BLaER1 treated with 17β-estradiol and CSF1 and Interleukin-3, amounts not matched to agents 10 nM and 100 nM (cell line): ENCODE measurements around the gene PDIA6.
A peak's percentile ranks its signal among the peaks of the same experiment; 100 is the strongest.
"Not testable (repeated sequence)": the region's sequence is repeated elsewhere in the genome, so short reads cannot be mapped to it uniquely, and the experiment has no call there.

ENCODE experiments used
- H3K27ac ChIP-seq, 11 experiments: shearing (Covaris generic); formaldehyde crosslinking; 2 replicates each; pipeline ENCODE4 v1.8.1; 2022
- H3K27me3 ChIP-seq, 11 experiments: shearing (Covaris generic); formaldehyde crosslinking; 2 replicates each; pipeline ENCODE4 v1.8.1; 2022
- H3K36me3 ChIP-seq, 11 experiments: shearing (Covaris generic); formaldehyde crosslinking; 2 replicates each; pipeline ENCODE4 v1.8.1; 2022
- H3K4me1 ChIP-seq, 10 experiments: shearing (Covaris generic); formaldehyde crosslinking; 2 replicates each; pipeline ENCODE4 v1.8.1; 2022
- H3K4me2 ChIP-seq, 11 experiments: shearing (Covaris generic); formaldehyde crosslinking; 2 replicates each; pipeline ENCODE4 v1.8.1; 2022
- H3K4me3 ChIP-seq, 10 experiments: shearing (Covaris generic); formaldehyde crosslinking; 2 replicates each; pipeline ENCODE4 v1.8.1; 2022
- H3K9ac ChIP-seq, 11 experiments: shearing (Covaris generic); formaldehyde crosslinking; 2 replicates each; pipeline ENCODE4 v1.8.1; 2022
- H3K9me3 ChIP-seq, 11 experiments: shearing (Covaris generic); formaldehyde crosslinking; replicated peaks in 1 of 11; 2 replicates each; pipeline ENCODE4 v1.8.1; 2022
- H4K20me1 ChIP-seq, 11 experiments: shearing (Covaris generic); formaldehyde crosslinking; 2 replicates each; pipeline ENCODE4 v1.8.1; 2022
- Cebpa-rat ChIP-seq, 11 experiments: shearing (Covaris generic); IDR thresholded peaks; 2 replicates each; pipeline ENCODE4 v1.8.1; 2022

PDIA6 gene

GRCh38 chr2:10810202-10811161 lies 2.1 kb downstream of the PDIA6 start:
- Histone ChIP-seq H3K4me2 (peak overlapping the region; percentile 88 to 98 (median 94)), H3K27me3 (no peaks in the 10 kb centered on the region), H3K36me3 (peaks cover 20 to 59% (median 42%) of the 10 kb centered on the region in 11 experiments; a peak in 21 of 22 replicates), H3K9ac (peak overlapping the region; percentile 97 to 100 (median 99)), H3K4me1 (peaks cover 57 to 76% (median 68%) of the 10 kb centered on the region in 10 experiments), H3K4me3 (peak overlapping the region; percentile 75 to 99 (median 97)), H3K9me3 (peaks cover 0 to 16% (median 9%) of the 10 kb centered on the region in 11 experiments; a peak in 16 of 22 replicates), H3K27ac (peak overlapping the region; percentile 11 to 99 (median 98); a peak in 20 of 22 replicates), H4K20me1 (peaks cover 59 to 62% (median 60%) of the 10 kb centered on the region in 11 experiments)
- TF ChIP-seq Cebpa-rat (IDR thresholded peaks at IDR 0.05): no peak

GRCh38 chr2:10806543-10806942 lies 6.0 kb downstream of the PDIA6 start:
- Histone ChIP-seq H3K9ac (no peak overlapping the region), H3K9me3 (peaks cover 0 to 16% (median 9%) of the 10 kb centered on the region in 11 experiments; a peak in 16 of 22 replicates), H3K27me3 (no peaks in the 10 kb centered on the region), H3K36me3 (peaks cover 34 to 82% (median 63%) of the 10 kb centered on the region in 11 experiments), H3K4me2 (peak overlapping the region in 5 of 11 experiments; percentile 88 to 98 (median 92); a peak in 11 of 22 replicates), H3K27ac (no peak overlapping the region), H4K20me1 (peaks cover 82 to 83% (median 83%) of the 10 kb centered on the region in 11 experiments), H3K4me3 (peak overlapping the region in 2 of 10 experiments; percentile 27 to 75; a peak in 2 of 20 replicates), H3K4me1 (peaks cover 42 to 72% (median 51%) of the 10 kb centered on the region in 10 experiments)
- no peak for TF ChIP-seq Cebpa-rat (IDR thresholded peaks at IDR 0.05)

- peaks cover 39 to 82% (median 69%) of the 10 kb centered on the region in 11 experiments for H3K36me3 ChIP-seq
- H3K27me3 ChIP-seq: not testable (repeated sequence)
Observed at GRCh38 chr2:10805990-10806389, 6.6 kb downstream of the PDIA6 start.

GRCh38 chr2:10802657-10803056 lies 9.9 kb downstream of the PDIA6 start:
- TF ChIP-seq Cebpa-rat (IDR thresholded peaks at IDR 0.05): no peak
- H4K20me1 ChIP-seq: peaks cover 81 to 83% (median 83%) of the 10 kb centered on the region in 11 experiments; a peak in 21 of 22 replicates
- H3K4me1 ChIP-seq: peaks cover 5 to 40% (median 26%) of the 10 kb centered on the region in 10 experiments; a peak in 19 of 20 replicates
- peak overlapping the region in 6 of 11 experiments; percentile 5 to 55 (median 30); a peak in 7 of 22 replicates for H3K4me2 ChIP-seq
- H3K4me3 ChIP-seq: no peak overlapping the region
- peaks cover 0 to 16% (median 9%) of the 10 kb centered on the region in 11 experiments; a peak in 16 of 22 replicates for H3K9me3 ChIP-seq
- peak overlapping the region in 6 of 11 experiments; percentile 15 to 44 (median 33); a peak in 2 of 22 replicates for H3K9ac ChIP-seq
- H3K27me3 ChIP-seq: no peaks in the 10 kb centered on the region
- H3K36me3 ChIP-seq: peaks cover 62 to 84% (median 77%) of the 10 kb centered on the region in 11 experiments
- H3K27ac ChIP-seq: 0 out of 22 replicates have a peak overlapping the region, but pooled peaks of 1 of the 11 experiments have one; percentile 13

More at GRCh38 chr2:10805990-10806389, 6.6 kb downstream of the PDIA6 start:
- not testable (repeated sequence) for H3K9ac ChIP-seq, H3K27ac ChIP-seq, H3K4me2 ChIP-seq, H3K4me3 ChIP-seq
- Histone ChIP-seq H3K9me3 (peaks cover 0 to 16% (median 9%) of the 10 kb centered on the region in 11 experiments; a peak in 16 of 22 replicates), H3K4me1 (peaks cover 38 to 68% (median 54%) of the 10 kb centered on the region in 10 experiments), H4K20me1 (peaks cover 82 to 83% (median 83%) of the 10 kb centered on the region in 11 experiments)

GRCh38 chr2:10800163-10800562 lies 12.4 kb downstream of the PDIA6 start:
- no peak overlapping the region for H3K9ac ChIP-seq
- H3K36me3 ChIP-seq: peaks cover 76 to 89% (median 82%) of the 10 kb centered on the region in 11 experiments
- H3K4me1 ChIP-seq: peaks cover 4 to 33% (median 16%) of the 10 kb centered on the region in 10 experiments; a peak in 16 of 20 replicates
- H3K9me3 ChIP-seq: no peaks in the 10 kb centered on the region
- 0 out of 22 replicates have a peak overlapping the region, but pooled peaks of 1 of the 11 experiments have one; percentile 0 for H3K4me2 ChIP-seq
- TF ChIP-seq Cebpa-rat (IDR thresholded peaks at IDR 0.05): no peak
- no peak overlapping the region for H3K4me3 ChIP-seq
- no peak overlapping the region for H3K27ac ChIP-seq
- peaks cover 85 to 89% (median 89%) of the 10 kb centered on the region in 11 experiments; a peak in 21 of 22 replicates for H4K20me1 ChIP-seq
- H3K27me3 ChIP-seq: no peaks in the 10 kb centered on the region

GRCh38 chr2:10798783-10799182 lies 13.8 kb downstream of the PDIA6 start:
- Histone ChIP-seq H3K4me2 (no peak overlapping the region), H3K9ac (no peak overlapping the region), H3K4me1 (peaks cover 4 to 30% (median 16%) of the 10 kb centered on the region in 10 experiments; a peak in 16 of 20 replicates), H3K27ac (no peak overlapping the region), H3K36me3 (peaks cover 90 to 100% (median 96%) of the 10 kb centered on the region in 11 experiments), H3K9me3 (no peaks in the 10 kb centered on the region), H3K27me3 (no peaks in the 10 kb centered on the region), H4K20me1 (peaks cover 94 to 100% (median 99%) of the 10 kb centered on the region in 11 experiments; a peak in 21 of 22 replicates), H3K4me3 (no peak overlapping the region)
- no peak for TF ChIP-seq Cebpa-rat (IDR thresholded peaks at IDR 0.05)

GRCh38 chr2:10796703-10797102 lies 15.9 kb downstream of the PDIA6 start:
- H3K4me1 ChIP-seq: peaks cover 0 to 25% (median 8%) of the 10 kb centered on the region in 10 experiments; a peak in 10 of 20 replicates
- no peak for TF ChIP-seq Cebpa-rat (IDR thresholded peaks at IDR 0.05)
- H3K27ac ChIP-seq: no peak overlapping the region
- H3K36me3 ChIP-seq: peaks cover 98 to 100% (median 99%) of the 10 kb centered on the region in 11 experiments
- H3K4me2 ChIP-seq: no peak overlapping the region
- H3K27me3 ChIP-seq: no peaks in the 10 kb centered on the region
- H3K4me3 ChIP-seq: no peak overlapping the region
- no peak overlapping the region for H3K9ac ChIP-seq
- peaks cover 93 to 100% (median 99%) of the 10 kb centered on the region in 11 experiments; a peak in 21 of 22 replicates for H4K20me1 ChIP-seq
- no peaks in the 10 kb centered on the region for H3K9me3 ChIP-seq

- Histone ChIP-seq H3K36me3 (peaks cover 98 to 100% (median 99%) of the 10 kb centered on the region in 11 experiments), H3K27me3 (no peaks in the 10 kb centered on the region), H3K9me3 (no peaks in the 10 kb centered on the region), H3K4me1 (peaks cover 0 to 26% (median 13%) of the 10 kb centered on the region in 10 experiments; a peak in 11 of 20 replicates), H3K4me2 (no peak overlapping the region), H3K9ac (no peak overlapping the region), H3K27ac (no peak overlapping the region), H4K20me1 (peaks cover 93 to 100% (median 99%) of the 10 kb centered on the region in 11 experiments; a peak in 21 of 22 replicates), H3K4me3 (no peak overlapping the region)
- no peak for TF ChIP-seq Cebpa-rat (IDR thresholded peaks at IDR 0.05)
Observed at GRCh38 chr2:10795508-10796046, 17.0 kb downstream of the PDIA6 start.
